IPS-18c (cell line): ENCODE measurements around the gene PVALEF.
"Not testable (repeated sequence)": the region's sequence is repeated elsewhere in the genome, so short reads cannot be mapped to it uniquely, and the experiment has no call there.

Source experiments
- H3K4me3 ChIP-seq: 2 replicates; pipeline ENCODE4 v1.7.0; 2013; ENCODE audit warnings: low read depth, mild to moderate bottlenecking, low read length, moderate library complexity; ENCODE audit not compliant: insufficient read depth
- H3K9me3 ChIP-seq: one replicate; pipeline ENCODE4 v1.6.1; 2013; ENCODE audit warnings: mild to moderate bottlenecking, low read length, moderate library complexity; ENCODE audit not compliant: control insufficient read depth, insufficient read depth

The PVALEF gene

GRCh38 chr17:81138083-81138482, 27.2 kb upstream of the PVALEF start:
- H3K4me3 ChIP-seq = no peak overlapping the region; the same call in 1 of the 2 replicates
- H3K9me3 ChIP-seq = no peaks in the 10 kb centered on the region

GRCh38 chr17:81138500-81138899, 26.8 kb upstream of the PVALEF start:
- Histone ChIP-seq H3K9me3 (no peaks in the 10 kb centered on the region), H3K4me3 (no peak overlapping the region)

- no peak overlapping the region for H3K4me3 ChIP-seq
- H3K9me3 ChIP-seq = no peaks in the 10 kb centered on the region
Measured at GRCh38 chr17:81139428-81139827, 25.9 kb upstream of the PVALEF start.

- H3K9me3 ChIP-seq = no peaks in the 10 kb centered on the region
- H3K4me3 ChIP-seq = no peak overlapping the region
Measured at GRCh38 chr17:81140018-81140417, 25.3 kb upstream of the PVALEF start.

GRCh38 chr17:81140695-81141094, 24.6 kb upstream of the PVALEF start:
- H3K9me3 ChIP-seq = no peaks in the 10 kb centered on the region
- H3K4me3 ChIP-seq = no peak overlapping the region

- Histone ChIP-seq H3K9me3 (no peaks in the 10 kb centered on the region), H3K4me3 (no peak overlapping the region)
Measured at GRCh38 chr17:81142301-81143199, 22.8 kb upstream of the PVALEF start.

- Histone ChIP-seq H3K4me3 (no peak overlapping the region), H3K9me3 (no peaks in the 10 kb centered on the region)
Measured at GRCh38 chr17:81143200-81143527, 22.1 kb upstream of the PVALEF start.

- Histone ChIP-seq H3K4me3 (no peak overlapping the region), H3K9me3 (no peaks in the 10 kb centered on the region)
Measured at GRCh38 chr17:81143717-81144422, 21.4 kb upstream of the PVALEF start.

GRCh38 chr17:81144423-81144781, 20.9 kb upstream of the PVALEF start:
- Histone ChIP-seq H3K9me3 (no peaks in the 10 kb centered on the region), H3K4me3 (no peak overlapping the region)

GRCh38 chr17:81146208-81146607, 19.1 kb upstream of the PVALEF start:
- H3K9me3 ChIP-seq, H3K4me3 ChIP-seq: not testable (repeated sequence)

- no peak overlapping the region for H3K4me3 ChIP-seq
- H3K9me3 ChIP-seq = no peaks in the 10 kb centered on the region
Measured at GRCh38 chr17:81147701-81148100, 17.6 kb upstream of the PVALEF start.

GRCh38 chr17:81148571-81148970, 16.7 kb upstream of the PVALEF start:
- Histone ChIP-seq H3K4me3 (no peak overlapping the region), H3K9me3 (no peaks in the 10 kb centered on the region)

GRCh38 chr17:81148986-81149533, 16.2 kb upstream of the PVALEF start:
- H3K4me3 ChIP-seq = no peak overlapping the region
- H3K9me3 ChIP-seq = no peaks in the 10 kb centered on the region

GRCh38 chr17:81150377-81151077, 14.8 kb upstream of the PVALEF start:
- Histone ChIP-seq H3K9me3 (no peaks in the 10 kb centered on the region), H3K4me3 (no peak overlapping the region)

GRCh38 chr17:81151278-81151677, 14.0 kb upstream of the PVALEF start:
- Histone ChIP-seq H3K9me3 (no peaks in the 10 kb centered on the region), H3K4me3 (no peak overlapping the region)

GRCh38 chr17:81152288-81152828, 12.9 kb upstream of the PVALEF start:
- H3K9me3 ChIP-seq = no peaks in the 10 kb centered on the region

GRCh38 chr17:81153340-81153803, 11.9 kb upstream of the PVALEF start:
- Histone ChIP-seq H3K9me3 (no peaks in the 10 kb centered on the region), H3K4me3 (no peak overlapping the region)

More at GRCh38 chr17:81152288-81152828, 12.9 kb upstream of the PVALEF start:
- H3K4me3 ChIP-seq = no peak overlapping the region
